ENCODE data around the gene XRCC3.
A peak's percentile ranks its signal among the peaks of the same experiment; 100 is the strongest.

XRCC3 gene

DNA sequence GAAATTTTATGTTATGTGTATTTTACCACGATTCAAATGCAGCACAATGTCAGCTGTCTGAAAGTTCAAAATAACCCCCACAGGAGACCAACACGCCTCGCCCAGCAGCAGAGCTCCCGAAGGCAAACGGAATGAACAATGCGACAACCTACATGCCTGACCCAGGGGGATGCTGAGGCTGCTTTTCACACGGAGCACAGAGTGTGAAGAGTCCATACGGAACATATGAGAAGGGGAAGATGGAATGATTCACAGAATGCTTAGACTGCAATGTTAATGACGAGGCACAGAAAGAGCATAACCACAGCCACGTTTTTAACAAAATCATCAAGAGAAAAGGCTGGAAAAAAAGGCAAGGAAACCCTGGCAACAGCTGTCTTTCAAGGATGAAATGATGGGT lies 22.9 kb upstream of the XRCC3 start:
- peak; percentile 13 for DNase-seq

DNA sequence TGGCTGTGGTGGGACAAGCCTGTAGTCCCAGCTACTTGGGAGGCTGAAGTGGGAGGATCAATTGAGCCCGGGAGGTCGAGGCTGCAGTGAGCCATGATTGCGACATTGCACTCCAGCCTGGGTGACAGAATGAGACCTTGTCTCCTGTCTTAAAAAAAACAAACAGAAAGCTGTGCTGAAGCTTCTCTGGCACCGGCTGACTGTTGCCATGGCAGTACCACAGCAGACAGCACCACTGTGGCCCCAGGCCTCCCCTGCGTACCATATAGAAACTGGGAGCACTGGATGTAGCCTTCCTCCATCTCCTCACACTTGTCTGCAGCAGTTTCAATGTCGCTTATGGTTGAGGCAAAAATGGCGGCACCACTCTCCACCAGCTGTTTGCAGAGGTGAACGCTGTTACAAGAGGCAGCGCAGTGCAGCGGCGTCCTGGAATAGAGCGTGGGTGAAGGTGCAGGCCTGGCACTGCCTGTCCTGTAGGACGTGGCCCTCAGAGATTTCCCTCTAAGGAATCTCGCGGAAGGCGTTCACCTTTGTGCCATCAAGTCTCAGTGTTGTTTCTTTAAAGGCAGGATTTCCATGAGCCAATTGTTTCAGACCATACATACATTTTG lies 22.3 kb upstream of the XRCC3 start:
- DNase-seq: peak; percentile 6

DNA sequence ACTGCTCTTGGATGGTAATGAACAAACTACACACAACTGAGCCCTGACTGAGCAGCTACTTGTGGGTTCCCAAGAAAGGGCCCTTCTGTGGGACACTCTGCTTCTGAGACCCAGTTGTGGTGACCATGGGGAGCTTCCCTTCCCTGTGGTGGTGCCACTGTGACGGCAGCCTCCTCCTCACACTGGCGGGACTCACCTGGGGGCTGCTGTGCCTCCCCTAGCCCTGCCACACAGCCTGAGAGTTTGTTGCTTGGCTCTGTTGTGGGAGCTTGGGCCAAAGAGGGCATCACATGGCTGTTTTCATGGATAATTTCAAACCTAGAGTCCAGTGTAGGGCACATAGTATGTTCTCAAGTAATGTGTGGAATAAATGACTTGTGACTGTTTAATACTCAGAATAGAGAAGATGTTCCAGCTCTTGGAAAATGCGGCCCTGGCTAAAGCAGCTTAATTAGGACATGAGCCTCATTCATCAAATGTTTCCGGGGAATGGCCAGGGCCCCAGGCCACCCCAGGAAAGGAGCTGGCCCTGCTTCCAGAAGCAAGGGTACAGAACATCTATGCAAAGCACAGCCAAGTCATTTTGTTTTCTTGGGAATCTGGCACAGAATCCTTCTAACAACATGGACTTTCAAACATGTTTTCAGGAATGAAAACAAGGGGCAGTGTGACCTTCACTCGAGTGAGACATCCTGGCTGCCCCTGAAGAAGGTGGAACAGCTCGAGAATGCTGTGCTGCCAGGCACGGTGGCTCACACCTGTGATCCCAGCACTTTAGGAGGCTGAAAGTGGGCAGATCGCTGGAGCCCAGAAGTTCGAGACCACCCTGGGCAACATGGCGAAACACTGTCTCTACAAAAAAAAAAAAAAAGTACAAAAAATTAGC lies 21.5 kb upstream of the XRCC3 start:
- peak; percentile 3 for DNase-seq

GRCh38 chr14:103735815-103736545 lies 20.7 kb upstream of the XRCC3 start:
- DNase-seq: peak; percentile 19

DNA sequence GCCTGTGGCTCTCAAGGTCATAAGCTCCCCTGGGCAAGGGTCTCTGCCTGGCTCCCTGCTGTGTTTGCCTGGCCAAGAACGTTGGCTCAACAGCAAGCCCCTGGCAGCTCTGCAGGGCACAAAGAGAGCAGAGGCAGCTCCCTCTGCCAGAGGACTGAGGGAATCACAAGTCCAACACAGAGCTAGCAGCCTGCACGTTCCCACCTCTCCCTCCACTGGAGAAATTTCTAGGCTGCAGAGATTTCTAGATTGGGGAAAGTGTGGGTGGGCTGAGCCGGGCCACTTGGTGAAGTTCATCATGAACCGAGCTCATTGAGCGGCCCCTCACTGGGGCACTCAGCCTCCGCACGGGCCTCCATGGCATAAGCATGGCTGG lies 20.2 kb upstream of the XRCC3 start:
- peak; percentile 21 for DNase-seq

DNA sequence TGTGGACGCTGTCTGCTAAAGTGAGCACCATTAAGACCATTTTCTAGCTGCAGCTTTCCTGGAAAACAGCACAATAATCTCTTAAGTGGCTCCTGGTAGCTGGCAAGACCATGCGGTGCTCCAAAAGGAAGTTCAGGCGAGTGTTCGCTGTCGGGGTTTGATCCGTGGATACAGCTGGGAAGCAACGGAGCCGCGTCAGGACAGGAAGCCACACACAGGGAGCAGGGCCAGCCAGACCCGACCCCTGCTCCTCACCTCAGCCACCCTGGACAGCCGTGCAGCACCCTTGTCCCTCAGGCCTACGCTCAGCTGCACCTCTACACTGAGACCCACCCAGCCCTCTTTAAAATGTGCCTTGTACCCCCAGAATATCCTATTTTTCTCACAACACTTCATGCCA lies 19.8 kb upstream of the XRCC3 start:
- peak; percentile 22 for DNase-seq

GRCh38 chr14:103734081-103734888 lies 19.0 kb upstream of the XRCC3 start:
- DNase-seq: no peak

GRCh38 chr14:103733651-103734050 lies 18.4 kb upstream of the XRCC3 start:
- DNase-seq: no peak

- no peak for DNase-seq
Measured at GRCh38 chr14:103732868-103733620, 17.8 kb upstream of the XRCC3 start.

GRCh38 chr14:103731916-103732867 lies 16.9 kb upstream of the XRCC3 start:
- no peak for DNase-seq

GRCh38 chr14:103731481-103731880 lies 16.2 kb upstream of the XRCC3 start:
- DNase-seq: no peak

- no peak for DNase-seq
Measured at GRCh38 chr14:103730490-103731035, 15.3 kb upstream of the XRCC3 start.

GRCh38 chr14:103729496-103730448 lies 14.5 kb upstream of the XRCC3 start:
- DNase-seq: no peak

- no peak for DNase-seq
Measured at GRCh38 chr14:103728721-103729120, 13.5 kb upstream of the XRCC3 start.

- no peak for DNase-seq
Measured at GRCh38 chr14:103728141-103728540, 12.9 kb upstream of the XRCC3 start.

- DNase-seq: no peak
Measured at GRCh38 chr14:103727313-103727980, 12.2 kb upstream of the XRCC3 start.

- DNase-seq: no peak
Measured at GRCh38 chr14:103726474-103726873, 11.2 kb upstream of the XRCC3 start.

GRCh38 chr14:103725739-103726395 lies 10.6 kb upstream of the XRCC3 start:
- no peak for DNase-seq
